HCT116 (cell line): ENCODE measurements around the gene KIF3C. TPM values are rescaled to one million over a fixed set of nuclear protein-coding genes. Genes with fewer than 3 reads are reported as not detected.

Source experiments
- ATAC-seq: fragments of 200-7000 bp; cut with Tn5 transposase; 2 replicates; pipeline ENCODE4 v1.9.1; 2020; ENCODE audit warnings: mild to moderate bottlenecking, moderate library complexity
- BruUV-seq: library from RNA; stranded (reverse); fragments of 400-500 nt; replicated peaks from 2 replicates; lab custom pipeline; 2021; lab: Mats Ljungman, UMichigan
- CTCF ChIA-PET: fragments of 300-600 bp; sonication (Branson Sonifier 250); formaldehyde crosslinking; loops from one replicate; lab custom pipeline; 2021; ENCODE audit warnings: antibody characterized with exemption; lab: Charles Lee
- POLR2A ChIA-PET: fragments of 300-600, 350-600 bp; sonication (Branson Sonifier 250); formaldehyde crosslinking; loops from one replicate; lab custom pipeline; 2021; ENCODE audit warnings: antibody characterized with exemption; lab: Charles Lee
- RAD21 ChIA-PET, 2 experiments: fragments of 300-600 bp; sonication (Branson Sonifier 250); formaldehyde crosslinking; loops; one replicate each; lab custom pipeline; 2023; ENCODE audit warnings: low total read pairs in 2 of 2; ENCODE audit not compliant: uncharacterized antibody in 2 of 2, unreplicated experiment in 2 of 2, low non-redundant PET in 1 of 2; lab: Charles Lee
- DNase-seq: peaks from one replicate; pipeline ENCODE4 v3.0.0-alpha.2; 2010; ENCODE audit warnings: low read depth, low spot score
- H2AFZ ChIP-seq: fragments of 200-600 bp; shearing (Covaris generic), sonication (generic); 2 replicates; pipeline ENCODE4 v1.6.1; 2017; ENCODE audit warnings: low read depth, mixed run types, mixed read lengths, antibody characterized with exemption, low read length; ENCODE audit not compliant: poor library complexity, severe bottlenecking
- H3K27ac ChIP-seq: 2 replicates; pipeline ENCODE4 v1.5.1; 2012; ENCODE audit warnings: low read depth, low read length
- H3K27me3 ChIP-seq: fragments of 200-600 bp; sonication (generic); 2 replicates; pipeline ENCODE4 v1.6.1; 2016; ENCODE audit warnings: mixed run types, low read length, mixed read lengths; ENCODE audit not compliant: insufficient read depth
- H3K36me3 ChIP-seq, 2 experiments: fragments of 200-500 bp in 1 of 2; fragments of 200-600 bp in 1 of 2; sonication (Bioruptor generic) in 1 of 2; sonication (generic) in 1 of 2; 2 replicates each; pipeline versions ENCODE4 v1.5.1 to v1.6.1; 2014 to 2016; ENCODE audit warnings: low read length in 2 of 2, inconsistent platforms in 1 of 2, mixed read lengths in 1 of 2, mixed run types in 1 of 2; ENCODE audit not compliant: insufficient read depth in 2 of 2, control insufficient read depth in 1 of 2
- H3K4me1 ChIP-seq, 2 experiments: fragments of 200-600 bp in 1 of 2; sonication (generic) in 1 of 2; 2 replicates each; pipeline versions ENCODE4 v1.5.1 to v1.6.1; 2012 to 2017; ENCODE audit warnings: low read length in 2 of 2, inconsistent platforms in 1 of 2, mild to moderate bottlenecking in 1 of 2, mixed read lengths in 1 of 2, mixed run types in 1 of 2, moderate library complexity in 1 of 2; ENCODE audit not compliant: insufficient read depth in 2 of 2, control insufficient read depth in 1 of 2
- H3K4me2 ChIP-seq: fragments of 200-600 bp; sonication (generic); 2 replicates; pipeline ENCODE4 v1.6.1; 2017; ENCODE audit warnings: mixed run types, low read length, mixed read lengths
- H3K4me3 ChIP-seq, 2 experiments: fragments of 200-600 bp in 1 of 2; sonication (generic) in 1 of 2; replicated peaks in 1 of 2; 2 replicates each; pipeline ENCODE4 v1.5.1; 2011 to 2016; ENCODE audit warnings: low read length in 2 of 2, control low read depth in 1 of 2, low read depth in 1 of 2, mild to moderate bottlenecking in 1 of 2, mixed read lengths in 1 of 2, mixed run types in 1 of 2
- H3K79me2 ChIP-seq: fragments of 200-600 bp; sonication (generic); 2 replicates; pipeline ENCODE4 v1.6.1; 2017; ENCODE audit warnings: mild to moderate bottlenecking, mixed run types, low read length, moderate library complexity, mixed read lengths; ENCODE audit not compliant: insufficient read depth
- H3K9ac ChIP-seq: fragments of 200-600 bp; sonication (generic); 2 replicates; pipeline ENCODE4 v1.6.1; 2016; ENCODE audit warnings: low read length, mixed read lengths
- H3K9me2 ChIP-seq: fragments of 200-600 bp; sonication (generic), shearing (Covaris generic); 2 replicates; pipeline ENCODE4 v1.6.1; 2017; ENCODE audit warnings: mixed run types, mild to moderate bottlenecking, moderate library complexity; ENCODE audit not compliant: insufficient read depth
- H3K9me3 ChIP-seq, 2 experiments: fragments of 200-500 bp in 1 of 2; fragments of 200-600 bp in 1 of 2; sonication (Bioruptor generic) in 1 of 2; sonication (generic) in 1 of 2; 2 replicates each; pipeline ENCODE4 v1.6.1; 2014 to 2017; ENCODE audit warnings: low read length in 2 of 2, mixed read lengths in 2 of 2, inconsistent platforms in 1 of 2, low read depth in 1 of 2, mild to moderate bottlenecking in 1 of 2, mixed run types in 1 of 2, moderate library complexity in 1 of 2; ENCODE audit not compliant: control insufficient read depth in 1 of 2, insufficient read depth in 1 of 2
- H4K20me1 ChIP-seq: fragments of 200-600 bp; sonication (generic), shearing (Covaris generic); 2 replicates; pipeline ENCODE4 v1.6.1; 2017; ENCODE audit warnings: mixed run types, mild to moderate bottlenecking, moderate library complexity; ENCODE audit not compliant: insufficient read depth
- CBX3 ChIP-seq: IDR thresholded peaks from 2 replicates; pipeline ENCODE4 v1.6.1; 2012; ENCODE audit warnings: low read depth
- EGR1 ChIP-seq: IDR thresholded peaks from 2 replicates; pipeline ENCODE4 v1.6.1; 2012; ENCODE audit warnings: low read depth
- POLR2AphosphoS5 ChIP-seq: IDR thresholded peaks from 2 replicates; pipeline ENCODE4 v1.6.1; 2011; ENCODE audit warnings: mild to moderate bottlenecking, low read depth, low read length, moderate library complexity
- SIN3A ChIP-seq: IDR thresholded peaks from 2 replicates; pipeline ENCODE4 v1.6.1; 2012; ENCODE audit warnings: low read depth
- SP1 ChIP-seq: IDR thresholded peaks from 2 replicates; pipeline ENCODE4 v1.6.1; 2012; ENCODE audit warnings: low read depth
- SRF ChIP-seq: IDR thresholded peaks from 2 replicates; pipeline ENCODE4 v1.6.1; 2012; ENCODE audit warnings: low read depth
- TCF7L2 ChIP-seq: IDR thresholded peaks from 2 replicates; pipeline ENCODE4 v1.7.0; 2011; ENCODE audit warnings: borderline replicate concordance, inconsistent platforms; ENCODE audit not compliant: insufficient read depth, insufficient read length; ENCODE audit errors: extremely low read depth
- YY1 ChIP-seq: IDR thresholded peaks from 2 replicates; pipeline ENCODE4 v1.6.1; 2011; ENCODE audit warnings: low read length, low read depth, moderate library complexity, mild to moderate bottlenecking; ENCODE audit not compliant: insufficient replicate concordance; ENCODE audit errors: extremely low read depth
- ZFX ChIP-seq: fragments of 450-650 bp; IDR thresholded peaks from 2 replicates; pipeline ENCODE4 v1.6.1; 2017
- ZNF274 ChIP-seq: fragments of 200-500 bp; sonication (Bioruptor generic); IDR thresholded peaks from 2 replicates; pipeline ENCODE4 v1.6.1; 2014; ENCODE audit warnings: mild to moderate bottlenecking, low read depth, low read length, inconsistent platforms
- intact Hi-C: fragments of 100-400 bp; cut with micrococcal nuclease; formaldehyde crosslinking; loops from 2 replicates; pipeline ENCODE4 v1.10.0; 2022
- total RNA-seq: library from RNA; stranded (reverse); gene quantifications from one replicate; pipeline ENCODE4 v1.2.1, GENCODE V29; 2021; ENCODE audit not compliant: unreplicated experiment
- TF ChIP-seq, protein P1 (sequence below): IDR thresholded peaks from 2 replicates; pipeline ENCODE4 v1.6.1; 2012
- TF ChIP-seq, protein P2 (sequence below): IDR thresholded peaks from 2 replicates; pipeline ENCODE4 v1.6.1; 2011; ENCODE audit warnings: mild to moderate bottlenecking, low read length, moderate library complexity; ENCODE audit not compliant: insufficient replicate concordance; ENCODE audit errors: extremely low read depth

The KIF3C gene
- total RNA-seq, 1 experiment from 2014 or later, result 5.4 TPM

DNA sequence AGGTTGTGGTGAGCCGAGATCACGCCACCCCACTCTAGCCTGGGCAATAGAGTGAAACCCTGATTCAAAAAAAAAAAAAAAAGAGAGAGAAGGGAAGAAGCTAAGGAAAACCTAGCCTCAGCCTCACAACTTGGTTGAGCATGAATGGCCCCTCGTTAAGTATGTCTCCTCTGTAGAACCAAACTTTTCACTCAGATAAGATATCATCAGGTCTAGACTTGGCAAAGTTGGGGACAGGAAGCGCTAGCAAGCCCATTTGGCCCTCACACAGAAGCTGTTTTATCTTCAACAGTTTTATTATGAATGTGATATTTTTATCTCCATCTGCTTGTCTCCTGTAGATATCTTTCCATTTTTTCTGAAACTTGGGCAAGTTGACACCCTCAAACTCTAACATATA, 100.5 kb downstream of the KIF3C start:
- Histone ChIP-seq H3K9me3 (no peaks in the 10 kb centered on the region), H3K27me3 (no peaks in the 10 kb centered on the region), H4K20me1 (no peaks in the 10 kb centered on the region), H3K9ac (no peak overlapping the region), H3K4me1 (peaks cover 8 to 19% of the 10 kb centered on the region in 2 experiments; a peak in 3 of 4 replicates), H3K4me2 (no peak overlapping the region), H3K9me2 (no peaks in the 10 kb centered on the region), H3K27ac (no peak overlapping the region), H3K79me2 (peaks cover 14% of the 10 kb centered on the region), H3K4me3 (no peak overlapping the region), H2AFZ (no peak overlapping the region), H3K36me3 (no peaks in the 10 kb centered on the region)
- RAD21 ChIA-PET, result no interaction called here
- DNase-seq (no peak), ATAC-seq (no peak)
- intact Hi-C loops, result no loop called here
- CTCF ChIA-PET, result no interaction called here
- POLR2A ChIA-PET, result no interaction called here
- no peak for TF ChIP-seq TCF7L2
- no peak for TF ChIP-seq ZNF274
- TF ChIP-seq CBX3, result no peak
- no peak for TF ChIP-seq POLR2AphosphoS5
- no peak for TF ChIP-seq YY1
- TF ChIP-seq SP1, result no peak
- no peak for TF ChIP-seq ZFX
- TF ChIP-seq SIN3A, result no peak
- TF ChIP-seq EGR1, result no peak
- TF ChIP-seq SRF, result no peak
- TF ChIP-seq, protein P1, sequence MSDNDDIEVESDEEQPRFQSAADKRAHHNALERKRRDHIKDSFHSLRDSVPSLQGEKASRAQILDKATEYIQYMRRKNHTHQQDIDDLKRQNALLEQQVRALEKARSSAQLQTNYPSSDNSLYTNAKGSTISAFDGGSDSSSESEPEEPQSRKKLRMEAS, result no peak
- TF ChIP-seq, protein P2, sequence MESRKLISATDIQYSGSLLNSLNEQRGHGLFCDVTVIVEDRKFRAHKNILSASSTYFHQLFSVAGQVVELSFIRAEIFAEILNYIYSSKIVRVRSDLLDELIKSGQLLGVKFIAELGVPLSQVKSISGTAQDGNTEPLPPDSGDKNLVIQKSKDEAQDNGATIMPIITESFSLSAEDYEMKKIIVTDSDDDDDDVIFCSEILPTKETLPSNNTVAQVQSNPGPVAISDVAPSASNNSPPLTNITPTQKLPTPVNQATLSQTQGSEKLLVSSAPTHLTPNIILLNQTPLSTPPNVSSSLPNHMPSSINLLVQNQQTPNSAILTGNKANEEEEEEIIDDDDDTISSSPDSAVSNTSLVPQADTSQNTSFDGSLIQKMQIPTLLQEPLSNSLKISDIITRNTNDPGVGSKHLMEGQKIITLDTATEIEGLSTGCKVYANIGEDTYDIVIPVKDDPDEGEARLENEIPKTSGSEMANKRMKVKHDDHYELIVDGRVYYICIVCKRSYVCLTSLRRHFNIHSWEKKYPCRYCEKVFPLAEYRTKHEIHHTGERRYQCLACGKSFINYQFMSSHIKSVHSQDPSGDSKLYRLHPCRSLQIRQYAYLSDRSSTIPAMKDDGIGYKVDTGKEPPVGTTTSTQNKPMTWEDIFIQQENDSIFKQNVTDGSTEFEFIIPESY, result no peak
- no TSS peak for BruUV-seq
